Stomach (tissue), 4 donors: ENCODE results near the gene ANKRD40.

ENCODE experiments used
- EP300 ChIP-seq: sonication (generic); formaldehyde crosslinking; IDR thresholded peaks from one replicate; pipeline ENCODE4 v1.6.1; 2017; ENCODE audit warnings: antibody characterized with exemption
- POLR2A ChIP-seq, 4 donors: fragments of 450-650 bp; IDR thresholded peaks; one replicate each; pipeline ENCODE4 v1.6.1; 2016; ENCODE audit warnings: antibody characterized with exemption in 4 of 4, control low read depth in 2 of 4, mild to moderate bottlenecking in 1 of 4, moderate library complexity in 1 of 4
- POLR2AphosphoS5 ChIP-seq, 3 donors: sonication (generic); formaldehyde crosslinking; IDR thresholded peaks; one replicate each; pipeline ENCODE4 v1.6.1; 2016; ENCODE audit warnings: antibody characterized with exemption in 3 of 3

DNA sequence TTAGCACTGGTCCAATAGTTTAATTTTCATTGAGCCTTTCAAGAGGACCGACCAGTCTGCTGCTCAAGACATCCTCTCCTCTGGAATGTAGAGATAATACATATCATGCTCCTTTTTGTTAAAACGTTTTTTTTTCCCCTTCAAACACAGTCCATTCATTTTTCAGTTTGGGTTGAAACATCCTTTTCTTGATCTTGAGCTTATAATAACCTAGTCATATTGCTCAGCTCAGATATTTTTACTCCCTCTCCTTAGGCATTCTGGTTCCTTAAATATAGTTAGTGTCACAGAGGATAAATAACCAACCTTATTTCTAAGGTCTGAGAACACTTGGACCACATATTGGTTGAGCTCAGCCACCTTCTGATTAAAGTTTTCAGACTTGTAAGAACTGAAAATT is 46.8 kb upstream of the ANKRD40 start:
- TF ChIP-seq POLR2A (IDR thresholded peaks at IDR 0.05) (no peak), POLR2AphosphoS5 (IDR thresholded peaks at IDR 0.05) (no peak), EP300 (no peak)
